ENCODE data around the gene N4BP3.
"Not testable (repeated sequence)": the region's sequence is repeated elsewhere in the genome, so short reads cannot be mapped to it uniquely, and the experiment has no call there.

Gene N4BP3

GRCh38 chr5:178125253-178125906 is 12.0 kb downstream of the N4BP3 start:
- peaks cover 5% of the 10 kb centered on the region for H3K27me3 ChIP-seq (ENCODE audit: insufficient read depth, poor library complexity, severe bottlenecking)
- no peak overlapping the region for H3K27ac ChIP-seq (replicated peaks)
- TF ChIP-seq CTCF (IDR thresholded peaks at IDR 0.05; ENCODE audit: insufficient read depth, low read length), result no peak
- no peak for TF ChIP-seq SPI1 (IDR thresholded peaks at IDR 0.05; ENCODE audit: borderline replicate concordance, low read depth)
- TF ChIP-seq REST (IDR thresholded peaks at IDR 0.05; ENCODE audit: insufficient replicate concordance, low read depth), result no peak
- no peak for TF ChIP-seq POLR2AphosphoS5 (IDR thresholded peaks at IDR 0.05; ENCODE audit: low read depth)
- no peak for DNase-seq (ENCODE audit: low read depth in 1 of 2, low spot score in 1 of 2)
- H3K4me3 ChIP-seq (replicated peaks; ENCODE audit: insufficient read depth, low read length), result no peak overlapping the region

- Histone ChIP-seq H3K4me3 (replicated peaks; ENCODE audit: insufficient read depth, low read length) (no peak overlapping the region), H3K27ac (replicated peaks) (no peak overlapping the region), H3K27me3 (ENCODE audit: insufficient read depth, poor library complexity, severe bottlenecking) (peaks cover 5% of the 10 kb centered on the region)
- TF ChIP-seq REST (IDR thresholded peaks at IDR 0.05; ENCODE audit: insufficient replicate concordance, low read depth) (no peak), POLR2AphosphoS5 (IDR thresholded peaks at IDR 0.05; ENCODE audit: low read depth) (no peak), GABPA (IDR thresholded peaks at IDR 0.05; ENCODE audit: low read depth) (no peak), SPI1 (IDR thresholded peaks at IDR 0.05; ENCODE audit: borderline replicate concordance, low read depth) (no peak), CTCF (IDR thresholded peaks at IDR 0.05; ENCODE audit: insufficient read depth, low read length) (no peak)
- DNase-seq (ENCODE audit: low read depth in 1 of 2, low spot score in 1 of 2), result no peak
These were observed 13.2 kb downstream of the N4BP3 start for GRCh38 chr5:178126556-178126955.

GRCh38 chr5:178127300-178128009 is 14.1 kb downstream of the N4BP3 start:
- not testable (repeated sequence) for H3K27me3 ChIP-seq (ENCODE audit: insufficient read depth, poor library complexity, severe bottlenecking); H3K4me3 ChIP-seq (replicated peaks; ENCODE audit: insufficient read depth, low read length); H3K27ac ChIP-seq (replicated peaks)
- DNase-seq (ENCODE audit: low read depth in 1 of 2, low spot score in 1 of 2), result peak in 1 of 2 experiments; percentile 30
- peak; percentile 82 for TF ChIP-seq SPI1 (IDR thresholded peaks at IDR 0.05; ENCODE audit: borderline replicate concordance, low read depth)

- no peak overlapping the region for H3K27ac ChIP-seq (replicated peaks)
- no peak overlapping the region for H3K4me3 ChIP-seq (replicated peaks; ENCODE audit: insufficient read depth, low read length)
- DNase-seq (ENCODE audit: low read depth in 1 of 2, low spot score in 1 of 2), result no peak
- no peak for TF ChIP-seq GABPA (IDR thresholded peaks at IDR 0.05; ENCODE audit: low read depth)
- TF ChIP-seq SPI1 (IDR thresholded peaks at IDR 0.05; ENCODE audit: borderline replicate concordance, low read depth), result no peak
- no peak for TF ChIP-seq REST (IDR thresholded peaks at IDR 0.05; ENCODE audit: insufficient replicate concordance, low read depth)
- TF ChIP-seq POLR2AphosphoS5 (IDR thresholded peaks at IDR 0.05; ENCODE audit: low read depth), result no peak
- TF ChIP-seq CTCF (IDR thresholded peaks at IDR 0.05; ENCODE audit: insufficient read depth, low read length), result no peak
- H3K27me3 ChIP-seq (ENCODE audit: insufficient read depth, poor library complexity, severe bottlenecking), result no peaks in the 10 kb centered on the region
These were observed 16.0 kb downstream of the N4BP3 start for GRCh38 chr5:178129296-178129695.

- Histone ChIP-seq H3K27ac (replicated peaks) (peak overlapping the region; percentile 80), H3K4me3 (replicated peaks; ENCODE audit: insufficient read depth, low read length) (peak overlapping the region; percentile 67)
- DNase-seq (ENCODE audit: low read depth in 1 of 2, low spot score in 1 of 2); H3K27me3 ChIP-seq (ENCODE audit: insufficient read depth, poor library complexity, severe bottlenecking): not testable (repeated sequence)
These were observed 16.9 kb downstream of the N4BP3 start for GRCh38 chr5:178130234-178130575.

Measured in HL-60 (cell line).